Left ventricle myocardium inferior (tissue), 1 donor: ENCODE results near the gene IQGAP2. TPM values are rescaled to one million over a fixed set of nuclear protein-coding genes. Genes with fewer than 3 reads are reported as not detected.

Source experiments
- DNase-seq: peaks from one replicate; pipeline ENCODE4 v3.0.0-alpha.2; 2020
- H3K27ac ChIP-seq: fragments of 200-600 bp; replicated peaks from 2 replicates; pipeline ENCODE4 v1.8.0; 2021
- H3K27me3 ChIP-seq: fragments of 200-600 bp; 2 replicates; pipeline ENCODE4 v1.8.0; 2021; ENCODE audit warnings: low read depth
- H3K36me3 ChIP-seq: fragments of 200-600 bp; 2 replicates; pipeline ENCODE4 v1.8.0; 2021
- H3K4me1 ChIP-seq: fragments of 200-600 bp; 2 replicates; pipeline ENCODE4 v1.8.0; 2021
- H3K4me3 ChIP-seq: fragments of 200-600 bp; 2 replicates; pipeline ENCODE4 v1.8.0; 2021; ENCODE audit warnings: mild to moderate bottlenecking, moderate library complexity
- H3K9me3 ChIP-seq: fragments of 200-600 bp; replicated peaks from 2 replicates; pipeline ENCODE4 v1.8.0; 2021
- intact Hi-C: fragments of 100-400 bp; cut with micrococcal nuclease; formaldehyde crosslinking; loops from one replicate; pipeline ENCODE4 v1.11.0; 2022
- total RNA-seq: library from RNA; stranded (reverse); fragmentation: NEBNext Ultra II Directional; extraction: Animal tissue kit (Norgen Biotek cat#: 25700); gene quantifications from one replicate; pipeline ENCODE4 v1.2.1, GENCODE V29; 2021
- TF ChIP-seq, protein P1 (sequence below): fragments of 200-600 bp; IDR thresholded peaks from 2 replicates; pipeline ENCODE4 v1.8.0; 2021; ENCODE audit warnings: antibody characterized with exemption, mild to moderate bottlenecking, borderline replicate concordance
- donor health status: DM: no; HTN: yes; CAD: no; lungs with severe emphysema.

Gene IQGAP2
- total RNA-seq, 1 donor from 2014 or later, result 4.1 TPM

DNA sequence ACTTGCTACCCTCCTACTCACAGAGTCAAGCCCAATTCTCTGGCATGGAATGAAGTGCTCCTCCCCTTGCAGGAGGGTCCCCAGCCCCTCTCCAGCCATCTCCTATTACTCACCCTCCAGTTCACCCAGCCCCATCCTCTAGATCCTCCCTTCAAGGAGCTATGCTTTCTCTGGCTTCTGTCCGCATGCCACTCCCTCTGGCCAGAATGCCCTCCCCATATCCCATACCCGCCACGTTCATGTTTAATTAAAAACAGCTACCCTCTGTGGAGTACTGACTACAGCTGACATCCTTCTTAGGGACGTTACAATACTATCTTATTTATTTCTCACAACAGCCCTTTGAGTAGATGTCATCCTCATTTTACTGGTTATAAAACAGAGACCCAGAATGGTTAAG is 315.8 kb downstream of the IQGAP2 start:
- intact Hi-C loops, result no loop called here
- no peaks in the 10 kb centered on the region for H3K9me3 ChIP-seq
- no peak for DNase-seq
- TF ChIP-seq, protein P1, sequence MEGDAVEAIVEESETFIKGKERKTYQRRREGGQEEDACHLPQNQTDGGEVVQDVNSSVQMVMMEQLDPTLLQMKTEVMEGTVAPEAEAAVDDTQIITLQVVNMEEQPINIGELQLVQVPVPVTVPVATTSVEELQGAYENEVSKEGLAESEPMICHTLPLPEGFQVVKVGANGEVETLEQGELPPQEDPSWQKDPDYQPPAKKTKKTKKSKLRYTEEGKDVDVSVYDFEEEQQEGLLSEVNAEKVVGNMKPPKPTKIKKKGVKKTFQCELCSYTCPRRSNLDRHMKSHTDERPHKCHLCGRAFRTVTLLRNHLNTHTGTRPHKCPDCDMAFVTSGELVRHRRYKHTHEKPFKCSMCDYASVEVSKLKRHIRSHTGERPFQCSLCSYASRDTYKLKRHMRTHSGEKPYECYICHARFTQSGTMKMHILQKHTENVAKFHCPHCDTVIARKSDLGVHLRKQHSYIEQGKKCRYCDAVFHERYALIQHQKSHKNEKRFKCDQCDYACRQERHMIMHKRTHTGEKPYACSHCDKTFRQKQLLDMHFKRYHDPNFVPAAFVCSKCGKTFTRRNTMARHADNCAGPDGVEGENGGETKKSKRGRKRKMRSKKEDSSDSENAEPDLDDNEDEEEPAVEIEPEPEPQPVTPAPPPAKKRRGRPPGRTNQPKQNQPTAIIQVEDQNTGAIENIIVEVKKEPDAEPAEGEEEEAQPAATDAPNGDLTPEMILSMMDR, result no peak
- peaks cover 55% of the 10 kb centered on the region for H3K4me1 ChIP-seq
- no peak overlapping the region for H3K4me3 ChIP-seq
- H3K36me3 ChIP-seq, result no peaks in the 10 kb centered on the region
- H3K27me3 ChIP-seq, result peaks cover 37% of the 10 kb centered on the region
- H3K27ac ChIP-seq, result no peak overlapping the region

DNA sequence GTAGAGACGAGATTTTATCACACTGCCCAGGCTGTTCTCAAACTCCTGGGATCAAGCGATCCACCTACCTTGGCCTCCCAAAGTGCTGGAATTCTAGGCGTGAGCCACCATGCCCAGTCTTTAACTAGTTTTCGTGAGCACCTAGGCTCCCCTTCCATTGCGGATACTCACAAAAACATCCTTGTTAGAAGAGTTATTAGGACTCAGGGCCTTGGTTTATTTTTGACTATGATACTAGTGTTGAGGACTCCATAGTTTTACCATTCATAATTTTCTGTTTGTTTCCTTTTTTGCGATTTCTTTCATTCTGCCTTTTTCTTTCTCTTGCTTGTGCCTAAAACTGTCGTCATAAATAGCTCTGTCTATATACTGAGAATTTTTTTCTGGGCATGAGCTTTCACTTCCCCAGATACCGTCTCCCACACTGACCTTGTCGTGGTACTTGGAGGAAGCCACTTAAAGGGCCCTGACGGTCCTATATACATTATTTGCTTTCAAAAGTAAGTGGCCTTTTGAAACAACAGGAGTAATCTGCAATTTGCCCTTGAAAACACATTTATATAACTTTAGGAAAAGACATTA is 318.0 kb downstream of the IQGAP2 start:
- Histone ChIP-seq H3K4me1 (peaks cover 43% of the 10 kb centered on the region), H3K27me3 (peaks cover 20% of the 10 kb centered on the region), H3K4me3 (no peak overlapping the region), H3K36me3 (no peaks in the 10 kb centered on the region), H3K9me3 (peaks cover 3% of the 10 kb centered on the region), H3K27ac (no peak overlapping the region)
- DNase-seq, result no peak
- TF ChIP-seq, protein P1, result no peak
- intact Hi-C loops, result no loop called here

- TF ChIP-seq, protein P1, result no peak
- Histone ChIP-seq H3K27ac (no peak overlapping the region), H3K4me3 (no peak overlapping the region), H3K4me1 (peaks cover 21% of the 10 kb centered on the region), H3K9me3 (peaks cover 24% of the 10 kb centered on the region), H3K36me3 (peaks cover 12% of the 10 kb centered on the region), H3K27me3 (peaks cover 3% of the 10 kb centered on the region)
- no peak for DNase-seq
- intact Hi-C loops, result no loop called here
Observed at GRCh38 chr5:76723266-76723665, 320.2 kb downstream of the IQGAP2 start.

DNA sequence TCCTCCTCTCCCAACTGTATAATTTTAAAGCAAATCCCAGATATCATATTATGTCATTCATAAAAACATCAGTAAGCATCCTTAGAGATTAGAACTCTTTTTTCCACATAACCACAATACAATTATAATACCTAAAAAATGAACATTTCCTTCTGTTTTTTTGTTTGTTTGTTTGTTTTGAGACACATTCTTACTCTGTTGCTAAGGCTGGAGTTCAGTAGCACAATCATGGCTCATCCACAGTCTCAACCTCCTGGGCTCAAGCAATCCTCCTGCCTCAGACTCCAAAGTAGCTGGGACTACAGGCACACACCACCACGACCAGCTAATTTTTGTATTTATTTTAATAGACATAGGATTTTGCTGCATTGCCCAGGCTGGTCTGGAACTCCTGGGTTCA is 320.8 kb downstream of the IQGAP2 start:
- Histone ChIP-seq H3K4me1 (peaks cover 15% of the 10 kb centered on the region), H3K36me3 (peaks cover 12% of the 10 kb centered on the region), H3K4me3 (no peak overlapping the region), H3K27ac (no peak overlapping the region), H3K27me3 (no peaks in the 10 kb centered on the region), H3K9me3 (peaks cover 30% of the 10 kb centered on the region)
- no peak for DNase-seq
- TF ChIP-seq, protein P1, result no peak
- intact Hi-C loops, result no loop called here

DNA sequence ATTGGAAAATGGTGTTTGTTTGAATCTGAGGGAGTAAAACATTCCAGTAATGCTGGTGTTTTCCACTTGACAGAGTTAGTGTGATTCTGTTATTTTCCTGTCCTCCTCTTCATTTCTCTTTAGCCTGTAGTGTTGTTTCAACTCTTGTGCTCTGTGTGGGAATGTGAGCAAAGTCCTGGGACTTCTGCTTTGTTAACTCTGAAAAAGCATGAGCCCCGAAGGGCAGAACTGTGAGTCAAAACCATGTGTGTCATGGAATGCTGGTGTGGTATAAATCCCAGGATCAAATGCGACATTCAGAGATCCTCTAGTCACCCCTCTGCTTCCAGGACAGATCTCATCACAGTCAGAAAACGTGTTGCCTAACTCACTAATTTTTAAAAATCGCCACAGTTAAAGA is 321.8 kb downstream of the IQGAP2 start:
- Histone ChIP-seq H3K4me1 (peaks cover 14% of the 10 kb centered on the region), H3K36me3 (peaks cover 18% of the 10 kb centered on the region), H3K4me3 (no peak overlapping the region), H3K27ac (no peak overlapping the region), H3K27me3 (no peaks in the 10 kb centered on the region), H3K9me3 (peaks cover 40% of the 10 kb centered on the region)
- DNase-seq, result no peak
- intact Hi-C loops, result no loop called here
- TF ChIP-seq, protein P1, result no peak
